ENCODE results near the gene TMEM259.

Gene TMEM259

GRCh38 chr19:1020868-1021425 is at the start of gene TMEM259:
TMEM259 (minus strand) TSS chr19:1021123; CDS start chr19:1020996, 127 bp downstream.
- H3K4me3 ChIP-seq (ENCODE audit: low read length), result peak within 1 kb of the TSS; percentile 81
- H3K27ac ChIP-seq (ENCODE audit: low read length), result peak within 1 kb of the TSS; percentile 90
- H3K36me3 ChIP-seq (ENCODE audit: control insufficient read depth, low read depth, low read length), result no peaks in the 10 kb centered on the region
- peak within 1 kb of the TSS; percentile 62 for H3K9ac ChIP-seq (ENCODE audit: low read length)
- no peaks in the 10 kb centered on the region for H3K9me3 ChIP-seq (ENCODE audit: control insufficient read depth, low read depth, low read length)
- H3K4me1 ChIP-seq (ENCODE audit: control insufficient read depth, low read depth, low read length), result peaks cover 6% of the 10 kb centered on the region
- H3K27me3 ChIP-seq (ENCODE audit: control insufficient read depth, insufficient read depth, low read length), result no peaks in the 10 kb centered on the region

GRCh38 chr19:1070576-1070930 is 49.6 kb upstream of the TMEM259 start:
- H3K9ac ChIP-seq (ENCODE audit: low read length), result no peak overlapping the region
- no peaks in the 10 kb centered on the region for H3K36me3 ChIP-seq (ENCODE audit: control insufficient read depth, low read depth, low read length)
- peaks cover 3% of the 10 kb centered on the region for H3K4me1 ChIP-seq (ENCODE audit: control insufficient read depth, low read depth, low read length)
- H3K9me3 ChIP-seq (ENCODE audit: control insufficient read depth, low read depth, low read length), result no peaks in the 10 kb centered on the region
- H3K4me3 ChIP-seq (ENCODE audit: low read length), result peak overlapping the region; percentile 39
- H3K27me3 ChIP-seq (ENCODE audit: control insufficient read depth, insufficient read depth, low read length), result peaks cover 62% of the 10 kb centered on the region
- H3K27ac ChIP-seq (ENCODE audit: low read length), result no peak overlapping the region

DNA sequence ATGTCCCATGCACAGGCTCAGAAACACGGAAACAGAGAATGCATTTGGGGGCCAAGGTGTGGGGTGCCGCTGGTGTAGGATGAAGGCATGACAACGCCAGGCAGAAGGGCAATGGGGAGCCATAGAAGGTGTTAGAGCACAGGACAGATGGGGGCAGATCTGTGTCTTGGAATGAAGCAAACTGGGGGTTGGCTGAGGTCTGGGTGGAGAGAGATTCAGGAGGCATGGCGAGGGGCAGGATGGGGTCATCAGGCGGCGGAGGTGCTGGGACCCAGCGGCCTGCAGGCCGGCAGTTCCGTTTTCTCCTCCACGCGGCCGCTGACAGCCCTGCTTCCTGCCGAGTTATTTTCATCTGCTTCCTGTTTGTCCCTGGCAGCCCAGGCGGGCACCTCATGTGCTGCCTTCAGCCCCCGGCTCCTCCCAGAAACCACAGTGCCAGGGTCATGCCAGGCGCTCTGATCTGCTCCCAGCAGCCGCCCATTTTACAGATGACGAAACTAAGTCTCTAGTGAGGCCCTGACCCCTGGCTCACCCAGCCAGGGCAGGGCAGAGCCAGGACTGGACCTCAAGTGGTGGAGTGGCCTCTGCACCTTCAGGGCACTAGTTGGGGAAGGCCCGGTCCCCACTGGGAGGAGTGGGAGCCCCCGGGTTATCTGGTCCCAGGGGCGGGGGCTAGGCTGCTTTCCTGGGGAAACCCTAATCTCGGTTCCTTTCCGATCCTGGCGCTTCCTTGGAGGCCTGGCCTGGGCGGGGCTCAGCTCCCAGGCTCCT is 48.3 kb upstream of the TMEM259 start:
- H3K9me3 ChIP-seq (ENCODE audit: control insufficient read depth, low read depth, low read length), result no peaks in the 10 kb centered on the region
- no peaks in the 10 kb centered on the region for H3K36me3 ChIP-seq (ENCODE audit: control insufficient read depth, low read depth, low read length)
- no peak overlapping the region for H3K9ac ChIP-seq (ENCODE audit: low read length)
- H3K27ac ChIP-seq (ENCODE audit: low read length), result no peak overlapping the region
- peaks cover 8% of the 10 kb centered on the region for H3K4me1 ChIP-seq (ENCODE audit: control insufficient read depth, low read depth, low read length)
- peaks cover 72% of the 10 kb centered on the region for H3K27me3 ChIP-seq (ENCODE audit: control insufficient read depth, insufficient read depth, low read length)
- H3K4me3 ChIP-seq (ENCODE audit: low read length), result no peak overlapping the region

GRCh38 chr19:1068009-1069001 is 47.4 kb upstream of the TMEM259 start:
- no peaks in the 10 kb centered on the region for H3K36me3 ChIP-seq (ENCODE audit: control insufficient read depth, low read depth, low read length)
- no peak overlapping the region for H3K9ac ChIP-seq (ENCODE audit: low read length)
- no peaks in the 10 kb centered on the region for H3K9me3 ChIP-seq (ENCODE audit: control insufficient read depth, low read depth, low read length)
- no peak overlapping the region for H3K27ac ChIP-seq (ENCODE audit: low read length)
- no peak overlapping the region for H3K4me3 ChIP-seq (ENCODE audit: low read length)
- H3K27me3 ChIP-seq (ENCODE audit: control insufficient read depth, insufficient read depth, low read length), result peaks cover 72% of the 10 kb centered on the region
- peaks cover 8% of the 10 kb centered on the region for H3K4me1 ChIP-seq (ENCODE audit: control insufficient read depth, low read depth, low read length)

DNA sequence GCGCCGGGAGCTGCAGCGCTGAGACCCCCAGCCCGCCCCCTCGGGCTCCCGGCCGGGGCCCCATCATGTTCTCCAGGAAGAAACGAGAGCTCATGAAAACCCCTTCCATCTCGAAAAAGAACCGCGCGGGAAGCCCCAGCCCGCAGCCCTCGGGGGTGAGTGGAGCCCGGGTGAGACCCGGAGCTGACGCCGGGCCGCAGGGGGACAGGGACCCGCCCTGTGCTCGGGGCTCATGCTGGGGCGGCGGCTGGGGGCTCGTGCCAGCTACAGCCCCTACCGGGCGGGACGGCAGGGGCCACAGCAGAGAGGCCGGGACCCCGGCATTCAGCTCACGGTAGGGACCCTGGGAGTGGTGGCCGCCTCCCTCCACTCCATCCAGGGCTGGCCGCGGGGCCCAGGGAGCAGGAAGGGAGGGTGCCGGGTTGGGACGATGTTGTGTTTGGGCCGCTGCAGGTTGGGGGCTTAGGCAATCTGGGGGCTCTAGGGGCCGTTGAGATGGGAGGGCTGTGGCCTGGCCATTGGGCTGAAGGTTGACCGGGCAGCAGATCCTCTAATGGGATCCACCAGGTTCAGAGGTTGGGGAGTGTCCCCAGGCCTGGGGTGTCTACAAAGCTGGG is 46.5 kb upstream of the TMEM259 start:
- Histone ChIP-seq H3K4me1 (ENCODE audit: control insufficient read depth, low read depth, low read length) (peaks cover 8% of the 10 kb centered on the region), H3K27me3 (ENCODE audit: control insufficient read depth, insufficient read depth, low read length) (peaks cover 72% of the 10 kb centered on the region), H3K4me3 (ENCODE audit: low read length) (peak overlapping the region; percentile 37), H3K9me3 (ENCODE audit: control insufficient read depth, low read depth, low read length) (no peaks in the 10 kb centered on the region), H3K36me3 (ENCODE audit: control insufficient read depth, low read depth, low read length) (no peaks in the 10 kb centered on the region), H3K9ac (ENCODE audit: low read length) (no peak overlapping the region), H3K27ac (ENCODE audit: low read length) (no peak overlapping the region)

- Histone ChIP-seq H3K9ac (ENCODE audit: low read length) (no peak within 1 kb of the TSS), H3K27ac (ENCODE audit: low read length) (no peak within 1 kb of the TSS), H3K9me3 (ENCODE audit: control insufficient read depth, low read depth, low read length) (no peaks in the 10 kb centered on the region), H3K36me3 (ENCODE audit: control insufficient read depth, low read depth, low read length) (no peaks in the 10 kb centered on the region), H3K4me1 (ENCODE audit: control insufficient read depth, low read depth, low read length) (peaks cover 8% of the 10 kb centered on the region), H3K4me3 (ENCODE audit: low read length) (peak within 1 kb of the TSS; percentile 37), H3K27me3 (ENCODE audit: control insufficient read depth, insufficient read depth, low read length) (peaks cover 68% of the 10 kb centered on the region)
These were observed 45.9 kb upstream of the TMEM259 start, which contains the start of gene ARHGAP45 for GRCh38 chr19:1066748-1067340. ARHGAP45 (plus strand) TSS chr19:1067167; CDS start chr19:1067406, 239 bp downstream.

DNA sequence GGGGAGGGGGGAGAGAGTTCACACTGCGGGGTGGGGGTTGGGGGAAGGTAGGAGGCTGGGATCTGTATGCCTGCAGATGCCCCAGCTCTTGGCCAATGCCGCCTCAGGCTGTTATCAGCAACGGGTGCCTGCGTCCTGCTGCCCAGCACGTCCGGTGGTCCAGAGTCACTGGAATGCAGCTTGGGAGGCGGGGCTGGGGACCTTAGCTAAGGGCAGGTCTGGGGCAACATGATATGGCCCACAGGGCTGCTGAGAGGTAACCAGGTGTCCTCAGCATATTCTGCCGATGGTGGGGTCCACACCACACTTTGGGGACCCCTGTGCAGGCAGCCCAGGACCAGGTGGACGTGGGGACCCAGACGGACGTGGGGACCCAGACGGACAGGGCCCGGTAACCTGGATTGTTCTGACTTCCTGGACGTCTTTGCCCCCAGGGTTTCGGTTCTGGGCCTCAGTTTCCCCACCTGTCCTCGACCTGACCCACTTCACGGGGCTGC is 45.4 kb upstream of the TMEM259 start:
- Histone ChIP-seq H3K4me3 (ENCODE audit: low read length) (no peak overlapping the region), H3K9ac (ENCODE audit: low read length) (no peak overlapping the region), H3K27ac (ENCODE audit: low read length) (no peak overlapping the region), H3K27me3 (ENCODE audit: control insufficient read depth, insufficient read depth, low read length) (peaks cover 63% of the 10 kb centered on the region), H3K36me3 (ENCODE audit: control insufficient read depth, low read depth, low read length) (no peaks in the 10 kb centered on the region), H3K4me1 (ENCODE audit: control insufficient read depth, low read depth, low read length) (peaks cover 8% of the 10 kb centered on the region), H3K9me3 (ENCODE audit: control insufficient read depth, low read depth, low read length) (no peaks in the 10 kb centered on the region)

DNA sequence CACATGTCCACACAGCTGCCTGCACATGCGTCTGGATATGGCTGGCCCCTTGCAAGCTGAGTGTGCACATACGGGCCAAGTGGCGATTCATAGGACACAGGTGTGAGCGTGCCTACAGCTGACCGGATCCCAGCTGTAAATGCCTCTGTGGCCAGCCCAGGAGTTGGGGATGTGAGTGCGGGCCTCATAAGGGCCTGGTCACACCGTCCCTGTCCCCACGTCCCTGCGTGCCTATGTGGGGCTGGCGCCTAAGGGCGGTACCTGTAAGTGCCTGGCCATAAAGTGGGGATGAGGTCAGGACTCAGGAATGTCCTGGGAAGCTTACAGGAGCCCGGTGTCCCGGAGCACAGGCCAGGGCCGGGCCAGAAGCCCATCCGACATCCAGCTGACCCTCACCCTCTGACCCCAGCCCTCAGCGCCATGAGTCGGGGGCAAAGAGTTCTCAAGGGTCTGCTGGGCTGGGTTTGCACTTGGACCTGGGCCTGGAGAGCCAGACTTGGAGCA is 44.7 kb upstream of the TMEM259 start:
- peaks cover 8% of the 10 kb centered on the region for H3K4me1 ChIP-seq (ENCODE audit: control insufficient read depth, low read depth, low read length)
- peaks cover 59% of the 10 kb centered on the region for H3K27me3 ChIP-seq (ENCODE audit: control insufficient read depth, insufficient read depth, low read length)
- no peak overlapping the region for H3K27ac ChIP-seq (ENCODE audit: low read length)

DNA sequence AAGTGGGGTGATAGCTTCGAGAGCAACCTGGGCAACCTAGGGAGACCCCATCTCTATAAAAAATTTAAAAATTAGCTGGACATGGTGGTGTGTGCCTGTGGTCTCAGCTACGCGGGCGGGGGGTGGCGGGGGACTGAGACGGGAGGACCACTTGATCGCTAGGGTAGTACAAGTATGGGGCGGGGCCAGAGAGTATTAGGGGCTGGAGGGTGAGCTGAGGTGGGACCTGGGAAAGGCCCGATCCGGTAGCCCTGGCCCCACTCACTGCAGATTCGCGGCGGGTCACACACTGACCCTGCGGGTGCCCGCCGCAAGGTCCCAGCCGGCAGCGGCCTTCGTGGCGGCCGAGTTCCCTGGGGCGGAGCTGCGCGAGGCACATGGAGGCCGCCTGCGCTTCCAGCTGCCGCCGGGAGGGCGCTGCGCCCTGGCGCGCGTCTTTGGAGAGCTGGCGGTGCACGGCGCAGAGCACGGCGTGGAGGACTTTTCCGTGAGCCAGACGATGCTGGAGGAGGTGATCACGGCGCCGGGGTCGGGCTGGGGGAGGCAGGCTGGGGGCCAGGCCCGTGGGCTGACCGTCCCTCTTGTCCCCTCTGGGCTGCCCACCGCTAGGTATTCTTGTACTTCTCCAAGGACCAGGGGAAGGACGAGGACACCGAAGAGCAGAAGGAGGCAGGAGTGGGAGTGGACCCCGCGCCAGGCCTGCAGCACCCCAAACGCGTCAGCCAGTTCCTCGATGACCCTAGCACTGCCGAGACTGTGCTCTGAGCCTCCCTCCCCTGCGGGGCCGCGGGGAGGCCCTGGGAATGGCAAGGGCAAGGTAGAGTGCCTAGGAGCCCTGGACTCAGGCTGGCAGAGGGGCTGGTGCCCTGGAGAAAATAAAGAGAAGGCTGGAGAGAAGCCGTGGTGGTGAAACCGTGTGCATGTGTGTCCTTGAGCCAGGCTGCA is 44.0 kb upstream of the TMEM259 start:
- no peaks in the 10 kb centered on the region for H3K36me3 ChIP-seq (ENCODE audit: control insufficient read depth, low read depth, low read length)
- peaks cover 8% of the 10 kb centered on the region for H3K4me1 ChIP-seq (ENCODE audit: control insufficient read depth, low read depth, low read length)
- H3K27me3 ChIP-seq (ENCODE audit: control insufficient read depth, insufficient read depth, low read length), result peaks cover 54% of the 10 kb centered on the region
- no peak overlapping the region for H3K9ac ChIP-seq (ENCODE audit: low read length)
- H3K4me3 ChIP-seq (ENCODE audit: low read length), result peak overlapping the region; percentile 56
- no peak overlapping the region for H3K27ac ChIP-seq (ENCODE audit: low read length)
- no peaks in the 10 kb centered on the region for H3K9me3 ChIP-seq (ENCODE audit: control insufficient read depth, low read depth, low read length)

More for the DNA sequence above, 44.7 kb upstream of the TMEM259 start:
- H3K9ac ChIP-seq (ENCODE audit: low read length), result no peak overlapping the region
- no peaks in the 10 kb centered on the region for H3K9me3 ChIP-seq (ENCODE audit: control insufficient read depth, low read depth, low read length)
- no peak overlapping the region for H3K4me3 ChIP-seq (ENCODE audit: low read length)
- no peaks in the 10 kb centered on the region for H3K36me3 ChIP-seq (ENCODE audit: control insufficient read depth, low read depth, low read length)
